C4-2B (cell line): ENCODE measurements around the gene CD2BP2.

Experiments
- CTCF ChIP-seq: fragments of 450-650 bp; conservative IDR thresholded peaks from 2 replicates; pipeline ENCODE4 v1.5.1; 2017; ENCODE audit warnings: mild to moderate bottlenecking
- ZFX ChIP-seq: fragments of 450-650 bp; IDR thresholded peaks from 2 replicates; pipeline ENCODE4 v1.6.1; 2017

- TF ChIP-seq CTCF (no peak), ZFX (no peak)
Measured at GRCh38 chr16:30351001-30351441, 4.1 kb downstream of the CD2BP2 start.
